Panc1 (cell line): ENCODE measurements around the gene PHF5A.

Experiments
- CTCF ChIP-seq: fragments of 450-650 bp; IDR thresholded peaks from 2 replicates; pipeline ENCODE4 v1.5.1; 2017; ENCODE audit warnings: mild to moderate bottlenecking
- POLR2AphosphoS5 ChIP-seq: IDR thresholded peaks from 2 replicates; pipeline ENCODE4 v1.6.1; 2012; ENCODE audit warnings: mild to moderate bottlenecking, low read depth, low read length, moderate library complexity
- TCF7L2 ChIP-seq: IDR thresholded peaks from 2 replicates; pipeline ENCODE4 v1.6.1; 2011; ENCODE audit warnings: mild to moderate bottlenecking, low read depth, low read length, inconsistent platforms
- TF ChIP-seq, protein P1 (sequence below), 2 experiments: IDR thresholded peaks; 2 replicates each; pipeline ENCODE4 v1.6.1; 2011 to 2012; ENCODE audit warnings: low read depth in 2 of 2, control low read depth in 1 of 2, low read length in 1 of 2, mild to moderate bottlenecking in 1 of 2, moderate library complexity in 1 of 2; ENCODE audit not compliant: insufficient read depth in 1 of 2

DNA sequence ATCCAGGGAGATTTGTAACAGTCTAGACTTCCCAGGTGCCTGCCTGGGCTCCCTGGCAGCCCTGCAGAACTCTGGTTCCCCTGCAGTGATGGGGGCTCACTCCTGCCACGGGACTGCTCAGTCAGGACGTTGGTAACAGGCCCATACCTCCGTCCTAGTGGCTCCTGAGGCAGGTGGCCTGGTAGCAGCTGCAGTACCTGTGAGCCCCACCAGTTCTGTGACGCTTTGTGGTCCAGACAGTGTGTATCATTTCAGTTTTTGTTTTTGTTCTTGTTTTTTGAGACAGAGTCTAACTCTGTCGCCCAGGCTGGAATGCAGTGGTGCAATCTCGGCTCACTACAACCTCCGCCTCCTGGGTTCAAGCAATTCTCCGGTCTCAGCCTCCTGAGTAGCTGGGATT is 48.0 kb upstream of the PHF5A start:
- TF ChIP-seq CTCF: no peak
- TF ChIP-seq POLR2AphosphoS5: no peak
- TF ChIP-seq, protein P1, sequence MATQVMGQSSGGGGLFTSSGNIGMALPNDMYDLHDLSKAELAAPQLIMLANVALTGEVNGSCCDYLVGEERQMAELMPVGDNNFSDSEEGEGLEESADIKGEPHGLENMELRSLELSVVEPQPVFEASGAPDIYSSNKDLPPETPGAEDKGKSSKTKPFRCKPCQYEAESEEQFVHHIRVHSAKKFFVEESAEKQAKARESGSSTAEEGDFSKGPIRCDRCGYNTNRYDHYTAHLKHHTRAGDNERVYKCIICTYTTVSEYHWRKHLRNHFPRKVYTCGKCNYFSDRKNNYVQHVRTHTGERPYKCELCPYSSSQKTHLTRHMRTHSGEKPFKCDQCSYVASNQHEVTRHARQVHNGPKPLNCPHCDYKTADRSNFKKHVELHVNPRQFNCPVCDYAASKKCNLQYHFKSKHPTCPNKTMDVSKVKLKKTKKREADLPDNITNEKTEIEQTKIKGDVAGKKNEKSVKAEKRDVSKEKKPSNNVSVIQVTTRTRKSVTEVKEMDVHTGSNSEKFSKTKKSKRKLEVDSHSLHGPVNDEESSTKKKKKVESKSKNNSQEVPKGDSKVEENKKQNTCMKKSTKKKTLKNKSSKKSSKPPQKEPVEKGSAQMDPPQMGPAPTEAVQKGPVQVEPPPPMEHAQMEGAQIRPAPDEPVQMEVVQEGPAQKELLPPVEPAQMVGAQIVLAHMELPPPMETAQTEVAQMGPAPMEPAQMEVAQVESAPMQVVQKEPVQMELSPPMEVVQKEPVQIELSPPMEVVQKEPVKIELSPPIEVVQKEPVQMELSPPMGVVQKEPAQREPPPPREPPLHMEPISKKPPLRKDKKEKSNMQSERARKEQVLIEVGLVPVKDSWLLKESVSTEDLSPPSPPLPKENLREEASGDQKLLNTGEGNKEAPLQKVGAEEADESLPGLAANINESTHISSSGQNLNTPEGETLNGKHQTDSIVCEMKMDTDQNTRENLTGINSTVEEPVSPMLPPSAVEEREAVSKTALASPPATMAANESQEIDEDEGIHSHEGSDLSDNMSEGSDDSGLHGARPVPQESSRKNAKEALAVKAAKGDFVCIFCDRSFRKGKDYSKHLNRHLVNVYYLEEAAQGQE (IDR thresholded peaks at IDR 0.05; ENCODE audit: insufficient read depth in 1 of 2, low read depth in 2 of 2, low read length in 1 of 2): no peak
- TF ChIP-seq TCF7L2: no peak
